GM18526 (cell line): ENCODE results near the gene SCAMP4.
A peak's percentile ranks its signal among the peaks of the same experiment; 100 is the strongest.

Source experiments
- POLR2A ChIP-seq: IDR thresholded peaks from 3 replicates; pipeline ENCODE4 v1.6.1; 2011; ENCODE audit not compliant: insufficient read length; ENCODE audit errors: extremely low read depth

Gene SCAMP4

DNA sequence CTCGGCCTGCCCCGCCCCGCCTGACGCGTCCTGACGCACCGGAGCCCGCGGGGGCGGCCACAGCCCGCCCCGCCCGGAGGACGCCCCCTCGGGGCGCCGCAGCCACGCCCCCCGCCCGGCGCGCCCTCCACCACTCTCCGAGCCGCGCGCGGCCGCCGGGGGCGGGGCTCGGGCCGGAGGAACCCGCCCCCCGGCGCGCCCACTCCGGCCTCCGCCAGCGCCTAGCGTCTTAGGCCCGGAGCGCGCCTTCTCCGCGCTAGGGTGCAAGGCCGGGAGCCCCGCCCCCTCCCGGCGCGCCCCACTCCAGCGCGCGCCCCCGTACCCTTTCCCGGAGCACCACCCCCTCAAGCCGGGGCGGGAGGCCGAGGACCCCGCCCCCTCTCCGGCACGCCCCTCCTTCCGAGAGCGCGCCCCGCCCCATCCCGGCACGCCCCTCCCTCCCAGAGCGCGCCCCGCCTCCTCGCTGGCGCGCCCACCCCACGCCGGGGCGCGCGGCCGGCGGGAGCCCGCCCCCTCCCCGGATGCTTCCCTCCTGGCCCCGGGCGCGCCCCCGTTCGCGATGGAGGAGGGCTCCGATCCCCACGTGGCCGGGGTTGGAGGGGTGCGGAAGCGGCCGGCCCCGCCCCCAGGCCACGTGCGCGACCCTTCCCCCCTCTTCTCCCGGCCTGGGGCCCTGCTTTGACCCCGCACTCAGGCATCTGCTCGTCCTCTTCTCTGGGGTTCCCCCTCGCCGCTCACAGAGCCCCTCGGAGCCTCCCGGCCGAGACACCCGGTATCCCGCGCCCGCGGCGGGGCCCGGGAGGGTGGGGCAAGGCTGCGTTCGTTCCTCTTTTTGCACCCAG lies 41.3 kb upstream of the SCAMP4 start:
- no peak for TF ChIP-seq POLR2A

DNA sequence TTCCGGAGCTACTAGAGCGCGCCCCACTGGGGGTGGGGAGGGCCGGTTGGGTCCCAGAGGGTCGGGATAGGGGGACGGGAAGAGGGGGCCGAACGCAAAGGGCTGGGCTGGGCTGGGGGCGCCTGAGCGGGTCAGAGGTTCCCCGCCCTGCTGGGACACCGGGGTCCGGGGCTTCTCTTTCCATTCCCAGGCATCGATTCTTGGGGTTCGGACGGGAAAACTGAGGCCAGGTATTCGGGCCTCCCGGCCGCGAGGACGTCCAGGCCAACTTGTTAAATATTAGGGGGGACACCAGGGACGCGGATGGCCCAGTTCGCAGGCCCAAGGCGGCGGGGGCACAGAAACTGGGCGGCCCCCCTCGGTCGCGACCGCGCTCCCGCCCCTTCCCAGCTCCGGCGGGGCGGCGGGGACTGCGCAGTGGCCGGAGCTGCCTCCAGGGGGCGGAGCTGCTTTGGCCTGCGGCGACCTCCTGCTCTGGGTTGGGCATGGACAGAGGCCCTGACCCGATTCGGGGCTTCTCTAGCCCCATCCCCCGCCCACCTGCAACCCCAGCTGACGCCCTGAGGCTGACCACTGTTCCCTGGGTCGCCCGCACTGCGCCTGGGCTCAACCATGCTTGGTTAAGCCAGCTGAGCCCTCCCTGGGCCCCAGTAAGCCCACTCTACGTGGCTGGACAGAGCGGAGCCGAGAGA lies 40.6 kb upstream of the SCAMP4 start:
- peak; percentile 41 for TF ChIP-seq POLR2A

- no peak for TF ChIP-seq POLR2A
These were observed 39.8 kb upstream of the SCAMP4 start for GRCh38 chr19:1865172-1866010.

DNA sequence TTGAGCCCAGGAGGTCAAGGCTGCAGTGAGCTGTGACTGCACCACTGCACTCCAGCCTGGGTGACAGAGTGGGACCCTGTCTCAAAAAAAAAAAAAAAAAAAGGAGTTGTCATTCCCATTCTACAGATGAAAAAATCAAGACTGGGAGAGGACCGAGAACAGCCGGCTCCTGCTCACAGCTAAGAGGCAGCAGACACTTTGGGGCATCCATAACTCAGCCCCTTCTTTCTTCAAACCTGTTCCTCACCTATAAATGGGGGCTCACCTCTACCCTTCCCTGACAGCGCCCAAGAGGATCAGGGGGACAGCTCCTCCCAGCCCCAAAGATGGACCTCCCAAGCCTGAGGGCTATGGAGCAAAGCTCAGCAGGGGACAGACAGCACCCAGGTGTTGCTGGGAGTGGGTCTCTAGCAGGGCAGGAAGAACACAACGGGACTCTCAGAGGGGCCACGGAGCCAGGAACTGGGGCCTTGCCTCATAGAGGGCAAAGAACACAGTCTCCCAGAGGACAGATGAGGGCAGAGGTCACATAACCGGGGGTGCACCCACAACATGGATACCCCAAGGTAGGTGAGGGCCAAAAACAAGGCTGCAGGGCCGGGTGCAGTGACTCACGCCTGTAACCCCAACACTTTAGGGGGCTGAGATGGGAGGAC lies 38.4 kb upstream of the SCAMP4 start:
- no peak for TF ChIP-seq POLR2A

DNA sequence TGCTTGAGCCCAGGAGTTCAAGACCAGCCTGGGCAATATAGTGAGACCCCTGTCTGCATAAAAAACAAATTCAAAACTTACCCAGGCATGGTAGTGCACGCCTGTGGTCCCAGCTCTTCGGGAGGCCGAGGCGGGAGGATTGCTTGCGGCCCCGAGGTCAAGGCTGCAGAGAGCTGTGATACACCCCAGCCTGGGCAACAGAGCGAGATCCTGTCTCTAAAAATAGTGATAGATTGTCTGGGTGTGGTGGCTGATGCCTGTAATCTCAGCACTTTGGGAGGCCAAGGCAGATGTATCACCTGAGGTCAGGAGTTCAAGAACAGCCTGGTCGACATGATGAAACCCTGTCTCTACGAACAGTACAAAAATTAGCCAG lies 37.9 kb upstream of the SCAMP4 start:
- no peak for TF ChIP-seq POLR2A

DNA sequence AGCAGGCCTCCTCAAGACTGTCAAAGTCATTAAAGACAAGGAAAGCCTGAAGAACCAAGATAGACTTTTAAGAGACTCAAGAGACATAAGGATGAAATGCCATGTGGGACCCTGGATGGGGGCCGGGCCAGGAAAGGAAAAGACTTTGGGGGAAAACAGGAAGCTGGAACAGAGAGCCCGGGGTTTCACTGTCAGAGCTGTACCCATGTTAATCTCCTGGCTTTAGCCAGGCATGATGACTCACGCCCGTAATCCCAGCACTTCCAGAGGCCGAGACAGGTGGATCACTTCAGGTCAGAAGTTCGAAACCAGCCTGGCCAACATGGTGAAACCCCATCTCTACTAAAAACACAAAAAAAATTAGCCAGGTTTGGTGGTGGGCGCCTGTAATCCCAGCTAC lies 36.2 kb upstream of the SCAMP4 start:
- no peak for TF ChIP-seq POLR2A

DNA sequence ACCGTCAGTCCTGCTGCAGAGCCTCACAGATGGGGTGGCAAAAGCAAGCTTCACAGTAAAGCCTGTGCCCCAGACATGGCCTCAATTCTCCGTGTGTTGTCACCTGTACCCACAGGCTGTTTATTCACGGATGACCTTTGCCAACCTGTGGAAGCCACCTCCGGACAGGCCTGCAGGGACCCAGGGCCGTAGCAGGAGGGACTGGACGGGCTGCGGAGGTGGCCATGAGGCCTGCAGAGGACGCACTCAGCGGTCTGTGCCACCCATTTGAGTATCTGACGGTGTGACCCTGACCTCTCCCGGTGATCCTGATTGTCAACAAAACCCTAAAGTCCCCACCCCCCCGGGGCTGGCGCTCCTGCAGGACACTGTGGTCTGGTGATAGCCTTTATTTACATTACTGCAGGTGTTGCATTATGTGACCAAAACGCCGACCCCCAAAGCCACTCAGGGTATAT lies 34.0 kb upstream of the SCAMP4 start:
- TF ChIP-seq POLR2A = no peak

- TF ChIP-seq POLR2A = no peak
These were observed 33.6 kb upstream of the SCAMP4 start for GRCh38 chr19:1871630-1872029.

DNA sequence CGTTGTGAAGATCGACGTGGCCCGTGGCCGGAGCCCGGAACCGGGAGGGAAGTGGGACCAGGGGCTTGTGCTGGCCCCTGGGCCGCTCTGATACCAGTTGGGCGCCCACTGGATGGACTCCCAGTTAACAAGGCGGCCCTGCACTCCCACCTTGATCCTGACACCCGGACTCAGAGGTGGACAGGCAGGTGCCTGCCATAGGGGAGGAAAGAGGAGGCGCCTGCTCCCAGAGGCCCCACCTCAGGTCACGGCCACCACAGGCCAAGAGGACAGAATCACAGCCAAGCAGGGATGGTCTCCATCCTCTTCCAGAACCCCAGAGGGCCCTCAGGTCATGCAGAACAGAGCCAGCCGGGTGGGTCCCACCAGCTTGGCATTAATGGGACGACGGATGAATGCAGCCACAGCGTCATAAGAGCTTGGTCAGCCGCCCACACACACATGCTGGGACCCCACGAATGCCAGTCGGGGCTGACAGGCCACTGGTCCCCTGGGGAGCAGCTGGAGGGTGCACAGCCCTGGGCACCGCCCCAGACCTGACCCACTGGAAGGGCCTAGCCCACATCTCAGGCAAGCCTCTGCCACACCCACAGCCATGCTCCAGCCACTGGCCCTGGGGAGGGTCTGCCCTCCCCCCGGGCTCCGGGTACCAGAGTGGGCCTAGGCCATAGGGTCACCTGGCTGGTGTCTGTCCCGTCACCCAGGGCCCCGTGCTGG lies 32.2 kb upstream of the SCAMP4 start:
- no peak for TF ChIP-seq POLR2A

DNA sequence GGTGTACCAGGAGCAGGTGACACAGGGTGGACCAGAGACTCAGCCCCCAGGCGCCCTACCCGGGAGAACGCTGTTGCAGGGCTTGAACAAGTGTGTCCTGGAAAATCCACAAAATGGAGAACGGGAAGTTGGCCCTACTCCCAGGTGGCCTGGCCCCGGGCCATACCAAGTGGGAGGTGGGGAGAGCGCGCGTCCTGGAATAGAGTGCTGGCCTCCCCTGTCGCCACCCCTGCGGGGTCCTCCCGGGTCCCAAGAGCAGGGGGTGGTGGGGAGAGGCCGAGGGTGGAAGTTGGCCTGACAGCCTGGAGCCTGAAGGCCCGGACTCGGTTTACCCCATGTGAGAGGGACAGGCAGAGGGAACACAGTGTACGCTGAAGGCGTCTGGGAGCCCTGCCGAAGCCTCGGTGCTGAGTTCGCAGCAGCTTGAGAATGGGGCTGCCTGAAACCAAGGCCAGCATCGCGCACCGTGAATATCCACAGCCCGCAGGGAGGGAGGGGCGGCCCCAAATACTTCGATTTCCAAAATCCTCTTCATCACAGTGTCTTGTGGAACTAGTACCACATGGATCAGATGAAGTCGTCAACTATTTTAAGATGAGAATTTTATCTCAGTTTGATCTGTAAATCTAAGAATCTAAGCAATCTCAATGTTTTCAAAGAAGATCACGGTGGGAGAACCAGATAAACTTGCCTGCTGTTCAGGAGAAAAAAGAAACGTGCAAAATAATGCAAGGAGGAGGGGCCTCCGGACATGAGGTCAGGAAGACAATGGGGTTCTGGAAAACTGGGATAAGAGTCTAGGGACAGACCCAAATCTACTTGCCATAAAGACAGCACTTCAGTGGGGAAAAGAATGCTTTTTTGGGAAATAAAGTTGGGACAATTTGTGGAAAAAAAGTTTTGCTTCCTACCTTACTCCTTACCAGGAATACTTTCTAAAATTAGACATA lies 31.4 kb upstream of the SCAMP4 start:
- TF ChIP-seq POLR2A = no peak

DNA sequence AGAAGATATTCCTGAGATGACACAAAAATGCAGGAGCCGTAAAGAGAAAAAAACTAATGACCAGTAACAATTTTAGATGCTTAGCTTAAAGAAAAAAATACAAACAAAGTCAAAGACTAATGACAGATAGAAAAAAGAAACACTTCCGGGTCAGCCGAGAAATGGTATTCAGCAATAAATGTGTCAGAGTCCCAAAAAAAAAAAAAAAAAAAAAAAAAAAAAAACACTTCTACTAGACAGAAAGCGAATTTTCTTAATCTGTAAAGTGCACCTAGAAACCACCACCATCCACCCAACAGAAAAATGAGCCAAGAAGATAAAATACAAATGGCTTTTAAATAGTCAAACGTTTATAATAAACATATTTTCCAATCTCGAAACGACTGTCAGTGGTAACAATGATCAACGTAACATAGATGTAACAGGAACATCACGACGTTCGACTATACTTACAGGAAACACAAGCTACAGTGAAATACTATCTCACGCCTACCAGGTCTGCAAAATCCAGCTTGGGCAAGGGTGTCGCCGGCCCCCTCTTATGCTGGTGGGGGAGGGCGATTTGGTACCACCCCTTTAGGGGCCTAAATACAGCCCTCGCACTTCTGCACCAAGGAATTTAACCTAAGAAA lies 30.5 kb upstream of the SCAMP4 start:
- TF ChIP-seq POLR2A = no peak

GRCh38 chr19:1875646-1876495 lies 29.3 kb upstream of the SCAMP4 start:
- TF ChIP-seq POLR2A = peak; percentile 90
